Glutamatergic neuron (in vitro differentiated cells): Measurements from ENCODE around the gene CTSL. TPM values are rescaled to one million over a fixed set of nuclear protein-coding genes. Genes with fewer than 3 reads are reported as not detected.

Experiments used
- DNase-seq: peaks from one replicate; pipeline ENCODE4 v3.0.0; 2022
- H3K27ac Mint-ChIP-seq: one replicate; pipeline ENCODE4 v1.8.0; 2020; ENCODE audit warnings: mild to moderate bottlenecking, mixed read lengths, inconsistent platforms; ENCODE audit not compliant: unreplicated experiment
- H3K27me3 Mint-ChIP-seq: one replicate; pipeline ENCODE4 v1.8.0; 2020; ENCODE audit warnings: mild to moderate bottlenecking, moderate library complexity, mixed read lengths, inconsistent platforms; ENCODE audit not compliant: unreplicated experiment
- H3K36me3 Mint-ChIP-seq: one replicate; pipeline ENCODE4 v1.8.0; 2020; ENCODE audit warnings: mild to moderate bottlenecking, mixed read lengths, inconsistent platforms; ENCODE audit not compliant: unreplicated experiment
- H3K4me1 Mint-ChIP-seq: one replicate; pipeline ENCODE4 v1.8.0; 2020; ENCODE audit warnings: mild to moderate bottlenecking, low read depth, mixed read lengths, inconsistent platforms; ENCODE audit not compliant: unreplicated experiment
- H3K4me3 Mint-ChIP-seq: one replicate; pipeline ENCODE4 v1.8.0; 2020; ENCODE audit warnings: mild to moderate bottlenecking, mixed read lengths, inconsistent platforms; ENCODE audit not compliant: unreplicated experiment
- H3K9me3 Mint-ChIP-seq: one replicate; pipeline ENCODE4 v1.8.0; 2020; ENCODE audit warnings: mild to moderate bottlenecking, moderate library complexity, mixed read lengths, inconsistent platforms; ENCODE audit not compliant: unreplicated experiment
- total RNA-seq: library from RNA; stranded (reverse); fragmentation: NEBNext Ultra II Directional; extraction: Animal tissue kit (Norgen Biotek cat#: 25700); gene quantifications from one replicate; pipeline ENCODE4 v1.2.1, GENCODE V29; 2021; ENCODE audit not compliant: unreplicated experiment
- TF ChIP-seq, protein P1 (sequence below): fragments of 200-600 bp; sonication (generic); IDR thresholded peaks from one replicate; pipeline ENCODE4 v1.5.0; 2021; ENCODE audit not compliant: partially characterized antibody, unreplicated experiment

The CTSL gene
- total RNA-seq, 1 donor from 2014 or later: 28.7 TPM

DNA sequence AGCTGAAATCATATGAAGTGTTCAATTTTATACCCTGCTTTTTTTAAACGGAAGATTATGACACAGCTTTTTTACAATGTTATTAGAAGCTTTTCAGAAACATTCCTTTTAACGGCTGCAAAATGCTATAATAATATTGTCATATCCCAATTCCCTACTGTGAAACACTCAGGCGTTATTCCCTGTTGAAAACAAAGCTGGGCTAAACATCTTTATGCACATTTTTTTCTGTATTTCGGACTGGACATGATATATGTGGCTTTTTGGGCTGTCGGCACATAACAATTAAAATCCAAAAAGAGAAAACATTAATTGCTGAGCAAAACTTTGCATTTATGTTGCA, 12.0 kb upstream of the CTSL start:
- no peak overlapping the region for H3K27ac Mint-ChIP-seq
- peaks cover 6% of the 10 kb centered on the region for H3K9me3 Mint-ChIP-seq
- no peak overlapping the region for H3K4me3 Mint-ChIP-seq
- no peak for DNase-seq
- H3K27me3 Mint-ChIP-seq: peaks cover 7% of the 10 kb centered on the region
- TF ChIP-seq, protein P1, sequence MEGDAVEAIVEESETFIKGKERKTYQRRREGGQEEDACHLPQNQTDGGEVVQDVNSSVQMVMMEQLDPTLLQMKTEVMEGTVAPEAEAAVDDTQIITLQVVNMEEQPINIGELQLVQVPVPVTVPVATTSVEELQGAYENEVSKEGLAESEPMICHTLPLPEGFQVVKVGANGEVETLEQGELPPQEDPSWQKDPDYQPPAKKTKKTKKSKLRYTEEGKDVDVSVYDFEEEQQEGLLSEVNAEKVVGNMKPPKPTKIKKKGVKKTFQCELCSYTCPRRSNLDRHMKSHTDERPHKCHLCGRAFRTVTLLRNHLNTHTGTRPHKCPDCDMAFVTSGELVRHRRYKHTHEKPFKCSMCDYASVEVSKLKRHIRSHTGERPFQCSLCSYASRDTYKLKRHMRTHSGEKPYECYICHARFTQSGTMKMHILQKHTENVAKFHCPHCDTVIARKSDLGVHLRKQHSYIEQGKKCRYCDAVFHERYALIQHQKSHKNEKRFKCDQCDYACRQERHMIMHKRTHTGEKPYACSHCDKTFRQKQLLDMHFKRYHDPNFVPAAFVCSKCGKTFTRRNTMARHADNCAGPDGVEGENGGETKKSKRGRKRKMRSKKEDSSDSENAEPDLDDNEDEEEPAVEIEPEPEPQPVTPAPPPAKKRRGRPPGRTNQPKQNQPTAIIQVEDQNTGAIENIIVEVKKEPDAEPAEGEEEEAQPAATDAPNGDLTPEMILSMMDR: no peak
- H3K4me1 Mint-ChIP-seq: peaks cover 6% of the 10 kb centered on the region
- no peaks in the 10 kb centered on the region for H3K36me3 Mint-ChIP-seq

DNA sequence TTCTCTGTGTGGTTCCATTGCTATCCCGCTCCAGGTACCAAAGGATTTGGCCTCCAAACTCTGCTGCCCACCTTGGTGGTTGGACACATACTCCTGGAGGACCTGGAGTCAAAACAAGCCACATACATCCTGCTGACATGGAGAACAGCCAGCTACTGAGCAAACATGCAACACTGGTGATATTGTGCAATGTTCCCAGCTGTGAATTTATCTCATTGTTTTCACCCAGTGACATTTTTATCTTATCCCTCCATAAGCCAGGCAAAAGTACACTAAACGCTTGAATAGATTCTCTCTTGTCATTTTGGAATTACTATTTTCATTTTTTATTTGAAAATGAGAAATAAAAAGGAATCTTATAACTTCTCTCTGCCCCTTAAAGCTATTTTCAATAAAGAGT, 11.1 kb upstream of the CTSL start:
- H3K27me3 Mint-ChIP-seq: peaks cover 5% of the 10 kb centered on the region
- no peaks in the 10 kb centered on the region for H3K36me3 Mint-ChIP-seq
- H3K4me3 Mint-ChIP-seq: no peak overlapping the region
- no peaks in the 10 kb centered on the region for H3K9me3 Mint-ChIP-seq
- peaks cover 6% of the 10 kb centered on the region for H3K4me1 Mint-ChIP-seq
- no peak overlapping the region for H3K27ac Mint-ChIP-seq
- no peak for DNase-seq
- TF ChIP-seq, protein P1: no peak

GRCh38 chr9:87716141-87716540, 9.8 kb upstream of the CTSL start:
- Mint-ChIP-seq H3K4me1 (peaks cover 6% of the 10 kb centered on the region), H3K36me3 (no peaks in the 10 kb centered on the region), H3K27ac (no peak overlapping the region), H3K27me3 (peaks cover 5% of the 10 kb centered on the region), H3K4me3 (no peak overlapping the region), H3K9me3 (no peaks in the 10 kb centered on the region)
- TF ChIP-seq, protein P1: no peak
- no peak for DNase-seq

DNA sequence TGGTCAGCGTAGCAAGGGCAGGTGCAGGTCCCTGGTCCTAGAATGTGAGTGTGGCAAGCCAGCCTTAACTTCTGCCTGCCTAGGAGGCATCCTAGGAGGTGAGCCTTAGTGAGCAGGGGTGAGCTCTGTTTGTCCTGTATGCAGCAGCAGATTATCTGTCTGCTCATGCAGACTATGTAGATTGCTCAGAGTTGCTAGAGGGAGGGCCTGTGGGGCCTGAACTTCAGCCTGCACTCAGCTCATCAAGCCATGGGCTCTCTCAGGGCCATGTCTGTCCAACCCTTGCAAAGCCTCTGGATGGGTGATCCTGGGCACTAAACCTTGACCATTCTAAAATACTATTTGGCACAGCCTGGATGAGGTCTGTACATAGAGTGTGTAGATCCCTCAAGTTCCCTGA, 8.5 kb upstream of the CTSL start:
- TF ChIP-seq, protein P1: no peak
- H3K4me3 Mint-ChIP-seq: no peak overlapping the region
- H3K27me3 Mint-ChIP-seq: peaks cover 5% of the 10 kb centered on the region
- no peaks in the 10 kb centered on the region for H3K36me3 Mint-ChIP-seq
- H3K27ac Mint-ChIP-seq: no peak overlapping the region
- DNase-seq: no peak
- peaks cover 6% of the 10 kb centered on the region for H3K4me1 Mint-ChIP-seq
- H3K9me3 Mint-ChIP-seq: no peaks in the 10 kb centered on the region

DNA sequence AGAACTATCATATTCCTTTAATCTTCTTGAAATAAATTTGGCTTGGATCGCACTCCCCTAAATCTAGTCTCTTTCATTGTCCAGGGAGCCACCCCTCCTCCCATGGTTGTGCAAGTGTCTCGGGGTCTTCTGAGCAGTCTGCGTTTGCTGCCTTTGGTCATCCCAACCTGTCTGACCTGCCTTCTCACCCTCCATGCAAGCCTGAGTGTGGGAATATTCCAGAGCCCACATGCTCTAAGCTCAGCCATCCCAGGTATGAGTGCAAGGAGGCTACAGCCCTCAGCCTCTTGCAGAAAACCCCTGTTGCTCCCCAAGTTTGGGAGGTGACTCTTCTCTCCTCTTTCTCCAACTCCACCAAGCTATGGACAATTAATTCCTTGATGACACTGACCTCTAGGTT, 7.7 kb upstream of the CTSL start:
- H3K36me3 Mint-ChIP-seq: no peaks in the 10 kb centered on the region
- H3K9me3 Mint-ChIP-seq: peaks cover 1% of the 10 kb centered on the region
- no peak overlapping the region for H3K27ac Mint-ChIP-seq
- TF ChIP-seq, protein P1: no peak
- no peaks in the 10 kb centered on the region for H3K4me1 Mint-ChIP-seq
- no peaks in the 10 kb centered on the region for H3K27me3 Mint-ChIP-seq
- no peak overlapping the region for H3K4me3 Mint-ChIP-seq
- DNase-seq: no peak
